Measurements from ENCODE around the gene MST1.

DNA sequence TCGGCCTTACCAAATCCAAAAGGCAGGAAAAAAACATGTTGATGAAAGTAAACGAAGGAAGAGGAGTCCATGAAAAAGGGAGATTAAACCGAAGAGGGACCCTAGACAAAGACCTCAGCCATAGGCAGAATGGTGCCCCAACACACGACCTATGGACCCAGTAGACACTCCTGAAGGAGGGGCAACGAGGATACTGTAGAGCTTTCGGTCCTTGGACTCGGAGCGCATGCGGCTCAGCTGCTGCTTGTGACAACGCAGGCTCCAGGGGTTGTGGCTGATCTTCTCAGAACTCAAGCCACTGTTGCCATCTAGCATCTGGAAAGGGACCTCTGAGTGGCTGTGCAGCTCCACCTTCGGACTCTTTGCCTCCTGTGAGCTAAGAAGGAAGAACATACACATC, 43.3 kb upstream of the MST1 start:
- TF ChIP-seq, protein P1, sequence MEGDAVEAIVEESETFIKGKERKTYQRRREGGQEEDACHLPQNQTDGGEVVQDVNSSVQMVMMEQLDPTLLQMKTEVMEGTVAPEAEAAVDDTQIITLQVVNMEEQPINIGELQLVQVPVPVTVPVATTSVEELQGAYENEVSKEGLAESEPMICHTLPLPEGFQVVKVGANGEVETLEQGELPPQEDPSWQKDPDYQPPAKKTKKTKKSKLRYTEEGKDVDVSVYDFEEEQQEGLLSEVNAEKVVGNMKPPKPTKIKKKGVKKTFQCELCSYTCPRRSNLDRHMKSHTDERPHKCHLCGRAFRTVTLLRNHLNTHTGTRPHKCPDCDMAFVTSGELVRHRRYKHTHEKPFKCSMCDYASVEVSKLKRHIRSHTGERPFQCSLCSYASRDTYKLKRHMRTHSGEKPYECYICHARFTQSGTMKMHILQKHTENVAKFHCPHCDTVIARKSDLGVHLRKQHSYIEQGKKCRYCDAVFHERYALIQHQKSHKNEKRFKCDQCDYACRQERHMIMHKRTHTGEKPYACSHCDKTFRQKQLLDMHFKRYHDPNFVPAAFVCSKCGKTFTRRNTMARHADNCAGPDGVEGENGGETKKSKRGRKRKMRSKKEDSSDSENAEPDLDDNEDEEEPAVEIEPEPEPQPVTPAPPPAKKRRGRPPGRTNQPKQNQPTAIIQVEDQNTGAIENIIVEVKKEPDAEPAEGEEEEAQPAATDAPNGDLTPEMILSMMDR (IDR thresholded peaks at IDR 0.05), result no peak
- no peak for TF ChIP-seq POLR2AphosphoS5 (IDR thresholded peaks at IDR 0.05; ENCODE audit: insufficient read depth in 1 of 2, low read depth in 1 of 2)
